HepG2 (cell line): ENCODE data around the gene C2CD3. TPM values are rescaled to one million over a fixed set of nuclear protein-coding genes. Genes with fewer than 3 reads are reported as not detected.

Experiments
- ATAC-seq: fragments of 200-7000 bp; cut with Tn5 transposase; 3 replicates; pipeline ENCODE4 v1.9.1; 2020; ENCODE audit warnings: mild to moderate bottlenecking, moderate library complexity
- BruUV-seq: library from RNA; stranded (reverse); fragments of 400-500 nt; replicated peaks from 2 replicates; lab custom pipeline; 2021; lab: Mats Ljungman, UMichigan
- CTCF ChIA-PET: fragments of 300-600 bp; formaldehyde crosslinking; extraction: SDS; loops from one replicate; lab custom pipeline; 2021; ENCODE audit warnings: low total read pairs, inconsistent platforms, low intra/inter-chr PET ratio; lab: Yijun Ruan, JAX
- POLR2A ChIA-PET: fragments of 350-600 bp; sonication (Branson Sonifier 250); formaldehyde crosslinking; loops from one replicate; lab custom pipeline; 2020; ENCODE audit warnings: antibody characterized with exemption, inconsistent platforms; lab: Yijun Ruan, JAX
- DNase-seq: peaks from one replicate; pipeline ENCODE4 v3.0.0-alpha.2; 2015; ENCODE audit warnings: low spot score
- FAIRE-seq: peaks from 3 replicates; lab custom pipeline; 2011; peaks lifted over from hg19 to GRCh38; lab: Jason Lieb, UNC
- H2AFZ ChIP-seq: one replicate; pipeline ENCODE4 v1.6.1; 2011; ENCODE audit warnings: low read length, inconsistent platforms
- H3K27ac ChIP-seq: fragments of 300-600 bp; 3 replicates; pipeline ENCODE4 v1.8.0; 2011; ENCODE audit warnings: mixed run types, mild to moderate bottlenecking, mixed read lengths, low read length, inconsistent platforms; ENCODE audit not compliant: insufficient read depth; ENCODE audit errors: extremely low read length
- H3K27me3 ChIP-seq, 2 experiments: fragments of 200-600 bp in 1 of 2; 2 replicates in 1 of 2; 3 replicates in 1 of 2; pipeline versions ENCODE4 v1.6.0 to v1.8.0; 2011; ENCODE audit warnings: low read length in 2 of 2, mild to moderate bottlenecking in 2 of 2, moderate library complexity in 2 of 2, inconsistent platforms in 1 of 2; ENCODE audit not compliant: insufficient read depth in 2 of 2, control insufficient read depth in 1 of 2
- H3K36me3 ChIP-seq, 2 experiments: fragments of 200-600 bp in 1 of 2; replicated peaks in 1 of 2; 2 replicates in 1 of 2; 3 replicates in 1 of 2; pipeline versions ENCODE4 v1.5.1 to v1.8.0; 2011; ENCODE audit warnings: low read length in 2 of 2, inconsistent platforms in 1 of 2; ENCODE audit not compliant: insufficient read depth in 2 of 2, control insufficient read depth in 1 of 2
- H3K4me1 ChIP-seq: 2 replicates; pipeline ENCODE4 v1.5.1; 2012; ENCODE audit warnings: low read length, inconsistent platforms; ENCODE audit not compliant: insufficient read depth
- H3K4me2 ChIP-seq: 2 replicates; pipeline ENCODE4 v1.6.0; 2011; ENCODE audit warnings: low read depth, low read length, inconsistent platforms
- H3K4me3 ChIP-seq, 3 experiments: fragments of 200-600 bp in 1 of 3; sonication (generic), shearing (Covaris generic) in 1 of 3; replicated peaks in 1 of 3; 2 replicates each; pipeline ENCODE4 v1.5.1; 2011 to 2016; ENCODE audit warnings: low read length in 3 of 3, inconsistent platforms in 2 of 3, low read depth in 2 of 3, mild to moderate bottlenecking in 2 of 3, control low read depth in 1 of 3, mixed read lengths in 1 of 3; ENCODE audit not compliant: insufficient read depth in 1 of 3
- H3K79me2 ChIP-seq: one replicate; pipeline ENCODE4 v1.6.1; 2011; ENCODE audit warnings: low read length, inconsistent platforms; ENCODE audit not compliant: insufficient read depth
- H3K9ac ChIP-seq: 2 replicates; pipeline ENCODE4 v1.6.0; 2011; ENCODE audit warnings: mild to moderate bottlenecking, low read depth, low read length, inconsistent platforms; ENCODE audit not compliant: insufficient read depth
- H3K9me3 ChIP-seq: 2 replicates; pipeline ENCODE4 v1.5.1; 2012; ENCODE audit warnings: mild to moderate bottlenecking, low read length
- H4K20me1 ChIP-seq: 2 replicates; pipeline ENCODE4 v1.6.0; 2011; ENCODE audit warnings: inconsistent platforms, mild to moderate bottlenecking, low read length, moderate library complexity; ENCODE audit not compliant: insufficient read depth
- BRD4 ChIP-seq: sonication (generic); formaldehyde crosslinking; IDR thresholded peaks from 2 replicates; pipeline ENCODE4 v1.4.0; 2020; ENCODE audit warnings: missing genetic modification reagents
- CENPX ChIP-seq: sonication (generic); formaldehyde crosslinking; IDR thresholded peaks from 2 replicates; pipeline ENCODE4 v1.9.0; 2021; ENCODE audit warnings: mild to moderate bottlenecking, missing genetic modification reagents, moderate library complexity
- ERF ChIP-seq: IDR thresholded peaks from 2 replicates; pipeline ENCODE4 v1.6.1; 2018; ENCODE audit warnings: missing biosample characterization, missing genetic modification reagents
- POLR2AphosphoS2 ChIP-seq: IDR thresholded peaks from 2 replicates; pipeline ENCODE4 v1.6.1; 2011; ENCODE audit warnings: low read depth, low read length, improper control_type of control experiment
- RFX3 ChIP-seq: IDR thresholded peaks from 2 replicates; pipeline ENCODE4 v1.6.1; 2016; ENCODE audit warnings: missing biosample characterization, missing genetic modification reagents
- SETDB1 ChIP-seq: sonication (generic); formaldehyde crosslinking; IDR thresholded peaks from 2 replicates; pipeline ENCODE4 v1.5.1; 2020; ENCODE audit warnings: missing genetic modification reagents, mild to moderate bottlenecking, borderline replicate concordance
- ZNF549 ChIP-seq: sonication (generic); formaldehyde crosslinking; IDR thresholded peaks from 2 replicates; pipeline ENCODE4 v1.5.0; 2020; ENCODE audit warnings: missing genetic modification reagents
- ZNF572 ChIP-seq: sonication (generic); formaldehyde crosslinking; IDR thresholded peaks from 2 replicates; pipeline ENCODE4 v1.5.1; 2020; ENCODE audit warnings: mild to moderate bottlenecking, missing genetic modification reagents
- ZNF577 ChIP-seq: sonication (generic); formaldehyde crosslinking; IDR thresholded peaks from 2 replicates; pipeline ENCODE4 v1.4.0; 2020; ENCODE audit warnings: mild to moderate bottlenecking, low read depth, missing genetic modification reagents, borderline replicate concordance
- ZNF775 ChIP-seq: sonication (generic); formaldehyde crosslinking; IDR thresholded peaks from 2 replicates; pipeline ENCODE4 v1.4.0; 2020; ENCODE audit warnings: missing genetic modification reagents, mild to moderate bottlenecking, moderate library complexity, borderline replicate concordance
- ZSCAN9 ChIP-seq: IDR thresholded peaks from 2 replicates; pipeline ENCODE4 v1.6.1; 2016; ENCODE audit warnings: borderline replicate concordance
- WGBS: methylation state at CpG from one replicate; pipeline ENCODE4 v1.1.6; 2017; ENCODE audit warnings: low lambda C conversion rate; 5-methylcytosine and 5-hydroxymethylcytosine counted together
- in situ Hi-C: cut with HindIII; loops from 2 replicates; pipeline ENCODE4 v1.10.0; 2017; ENCODE audit warnings: low pct_unique_long_range_greater_than_20kb; ENCODE audit not compliant: extremely low pct_ligation_motif_present
- intact Hi-C: fragments of 100-400 bp; cut with micrococcal nuclease; formaldehyde crosslinking; loops from one replicate; pipeline ENCODE4 v1.10.0; 2022; ENCODE audit not compliant: unreplicated experiment
- polyA plus RNA-seq, 8 experiments: library from polyadenylated mRNA; depleted of rRNA in 3 of 8; stranded (reverse) in 7 of 8; unstranded in 1 of 8; fragments of >200 nt; fragmentation: Illumina TruSeq in 4 of 8; extraction: Trizol in 4 of 8; gene quantifications; 2 replicates each; pipeline versions ENCODE4 v1.2.1 to v1.2.3, GENCODE V29; 2011 to 2016; ENCODE audit warnings: low read depth in 4 of 8, missing spikeins in 1 of 8, mixed read lengths in 1 of 8; ENCODE audit not compliant: insufficient read depth in 1 of 8
- total RNA-seq, 5 experiments: library from RNA; depleted of rRNA; stranded (reverse); fragments of >200 nt; fragmentation: Illumina TruSeq; extraction: Trizol; gene quantifications; 2 replicates each; pipeline ENCODE4 v1.2.3, GENCODE V29; 2016; ENCODE audit warnings: low read depth in 1 of 5
- TF ChIP-seq, protein P1 (sequence below): sonication (generic); formaldehyde crosslinking; IDR thresholded peaks from 2 replicates; pipeline ENCODE4 v1.5.0; 2020; ENCODE audit warnings: mild to moderate bottlenecking, missing genetic modification reagents, borderline replicate concordance
- TF ChIP-seq, protein P2 (sequence below): sonication (generic); formaldehyde crosslinking; IDR thresholded peaks from 2 replicates; pipeline ENCODE4 v1.5.1; 2020; ENCODE audit warnings: mild to moderate bottlenecking, moderate library complexity, missing genetic modification reagents
- TF ChIP-seq, protein P3 (sequence below): sonication (generic); formaldehyde crosslinking; IDR thresholded peaks from 2 replicates; pipeline ENCODE4 v1.5.0; 2020; ENCODE audit warnings: missing genetic modification reagents

C2CD3 gene
- total and polyA plus RNA-seq, 2 of the 13 experiments (the other 11 are each of a cell fraction or from before 2014, with no cell fraction given) = 5.5 to 6.4 TPM

DNA sequence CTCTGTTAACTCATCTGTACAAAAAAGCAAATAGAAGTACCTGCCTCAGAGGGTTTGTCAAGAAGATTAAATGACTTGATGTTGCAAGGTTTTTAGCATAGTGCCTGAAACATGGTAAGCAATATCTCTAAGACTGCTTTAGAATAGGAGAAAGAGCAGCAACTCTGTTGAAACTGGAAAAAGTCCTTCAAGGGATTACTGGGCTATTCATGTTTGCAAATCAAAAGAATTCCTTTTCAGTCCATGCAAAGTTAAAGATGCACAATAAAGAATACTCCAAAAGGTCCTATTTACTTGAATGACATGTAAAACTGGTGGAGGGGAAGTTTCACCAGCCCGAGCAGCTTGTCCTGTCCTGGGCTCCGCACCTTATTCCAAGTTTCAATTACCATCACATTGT, 70.6 kb downstream of the C2CD3 start:
- no peak overlapping the region for H3K4me2 ChIP-seq
- peaks cover 2 to 14% of the 10 kb centered on the region in 2 experiments; a peak in 3 of 5 replicates for H3K36me3 ChIP-seq
- no peak for FAIRE-seq
- H3K27me3 ChIP-seq = no peaks in the 10 kb centered on the region
- no peak overlapping the region for H3K27ac ChIP-seq
- no peak overlapping the region for H3K4me3 ChIP-seq
- intact Hi-C loops = no loop called here
- H4K20me1 ChIP-seq = no peaks in the 10 kb centered on the region
- no peak overlapping the region for H3K9ac ChIP-seq
- H3K4me1 ChIP-seq = no peaks in the 10 kb centered on the region
- BruUV-seq = no TSS peak
- no peak for TF ChIP-seq BRD4
- no peak for TF ChIP-seq SETDB1 (CRISPR knock-in tag)
- no peak for TF ChIP-seq ZNF549 (CRISPR knock-in tag)
- no peak for TF ChIP-seq ZNF577 (CRISPR knock-in tag)
- in situ Hi-C loops = no loop called here
- WGBS = 86% methylated on average over 2 of the region's 2 CpGs
- no peak overlapping the region for H2AFZ ChIP-seq
- DNase-seq = no peak
- ChIA-PET CTCF (no interaction called here), POLR2A (no interaction called here)
- no peaks in the 10 kb centered on the region for H3K9me3 ChIP-seq
- no peaks in the 10 kb centered on the region for H3K79me2 ChIP-seq
- ATAC-seq = no peak

DNA sequence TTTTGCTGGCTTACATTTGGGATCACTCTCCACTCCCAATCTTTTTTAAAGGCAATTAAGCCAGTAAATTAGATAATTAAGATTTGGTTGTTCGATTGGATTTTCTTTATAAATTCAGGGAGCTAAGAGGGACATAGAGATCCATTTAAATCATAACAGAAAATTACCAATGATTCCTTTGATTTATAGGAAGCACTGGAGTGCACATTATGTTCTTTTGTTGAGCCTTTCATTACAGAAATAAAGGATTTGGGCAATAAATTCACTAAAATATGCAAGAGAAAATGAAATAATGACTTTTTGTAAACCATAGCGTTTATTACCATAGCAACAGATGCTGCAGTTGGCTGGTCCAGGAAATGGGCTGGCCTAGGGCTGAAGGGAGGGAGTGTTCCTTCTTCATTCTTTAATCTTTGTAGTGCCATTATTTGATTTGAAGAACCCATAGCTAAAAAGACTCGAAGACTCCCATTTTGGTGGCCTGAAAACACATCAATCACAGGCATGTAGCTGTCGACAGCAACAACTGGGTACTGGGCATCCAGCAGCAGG, 73.0 kb downstream of the C2CD3 start:
- no peak for ATAC-seq
- Histone ChIP-seq H3K36me3 (peaks cover 0 to 16% of the 10 kb centered on the region in 2 experiments; a peak in 3 of 5 replicates), H4K20me1 (no peaks in the 10 kb centered on the region), H3K4me2 (no peak overlapping the region), H3K9ac (no peak overlapping the region), H3K9me3 (no peaks in the 10 kb centered on the region), H3K27me3 (no peaks in the 10 kb centered on the region), H3K4me3 (no peak overlapping the region), H2AFZ (no peak overlapping the region), H3K27ac (no peak overlapping the region), H3K4me1 (no peaks in the 10 kb centered on the region), H3K79me2 (no peaks in the 10 kb centered on the region)
- POLR2A ChIA-PET = no interaction called here
- DNase-seq = no peak
- no peak for FAIRE-seq
- in situ Hi-C loops = loop anchor here (10.0 kb wide), 1 partner anchor 133 kb away; no protein-coding TSS in a partner anchor
- 85% methylated on average over 4 of the region's 4 CpGs for WGBS
- CTCF ChIA-PET = no interaction called here
- BruUV-seq = no TSS peak
- intact Hi-C loops = no loop called here
- TF ChIP-seq, protein P1, sequence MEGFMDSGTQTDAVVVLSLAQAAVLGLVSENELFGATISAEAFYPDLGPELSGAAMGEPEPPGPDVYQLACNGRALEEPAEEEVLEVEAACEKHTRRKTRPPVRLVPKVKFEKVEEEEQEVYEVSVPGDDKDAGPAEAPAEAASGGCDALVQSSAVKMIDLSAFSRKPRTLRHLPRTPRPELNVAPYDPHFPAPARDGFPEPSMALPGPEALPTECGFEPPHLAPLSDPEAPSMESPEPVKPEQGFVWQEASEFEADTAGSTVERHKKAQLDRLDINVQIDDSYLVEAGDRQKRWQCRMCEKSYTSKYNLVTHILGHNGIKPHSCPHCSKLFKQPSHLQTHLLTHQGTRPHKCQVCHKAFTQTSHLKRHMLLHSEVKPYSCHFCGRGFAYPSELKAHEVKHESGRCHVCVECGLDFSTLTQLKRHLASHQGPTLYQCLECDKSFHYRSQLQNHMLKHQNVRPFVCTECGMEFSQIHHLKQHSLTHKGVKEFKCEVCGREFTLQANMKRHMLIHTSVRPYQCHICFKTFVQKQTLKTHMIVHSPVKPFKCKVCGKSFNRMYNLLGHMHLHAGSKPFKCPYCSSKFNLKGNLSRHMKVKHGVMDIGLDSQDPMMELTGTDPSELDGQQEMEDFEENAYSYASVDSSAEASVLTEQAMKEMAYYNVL (CRISPR knock-in tag) = no peak
- TF ChIP-seq ZNF775 (CRISPR knock-in tag) (no peak), POLR2AphosphoS2 (no peak), ERF (CRISPR knock-in tag) (no peak), ZNF572 (no peak), RFX3 (CRISPR knock-in tag) (no peak), ZSCAN9 (CRISPR knock-in tag) (no peak), CENPX (CRISPR knock-in tag) (no peak)
- TF ChIP-seq, protein P2, sequence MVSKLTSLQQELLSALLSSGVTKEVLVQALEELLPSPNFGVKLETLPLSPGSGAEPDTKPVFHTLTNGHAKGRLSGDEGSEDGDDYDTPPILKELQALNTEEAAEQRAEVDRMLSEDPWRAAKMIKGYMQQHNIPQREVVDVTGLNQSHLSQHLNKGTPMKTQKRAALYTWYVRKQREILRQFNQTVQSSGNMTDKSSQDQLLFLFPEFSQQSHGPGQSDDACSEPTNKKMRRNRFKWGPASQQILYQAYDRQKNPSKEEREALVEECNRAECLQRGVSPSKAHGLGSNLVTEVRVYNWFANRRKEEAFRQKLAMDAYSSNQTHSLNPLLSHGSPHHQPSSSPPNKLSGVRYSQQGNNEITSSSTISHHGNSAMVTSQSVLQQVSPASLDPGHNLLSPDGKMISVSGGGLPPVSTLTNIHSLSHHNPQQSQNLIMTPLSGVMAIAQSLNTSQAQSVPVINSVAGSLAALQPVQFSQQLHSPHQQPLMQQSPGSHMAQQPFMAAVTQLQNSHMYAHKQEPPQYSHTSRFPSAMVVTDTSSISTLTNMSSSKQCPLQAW (CRISPR knock-in tag) = no peak
- TF ChIP-seq, protein P3, sequence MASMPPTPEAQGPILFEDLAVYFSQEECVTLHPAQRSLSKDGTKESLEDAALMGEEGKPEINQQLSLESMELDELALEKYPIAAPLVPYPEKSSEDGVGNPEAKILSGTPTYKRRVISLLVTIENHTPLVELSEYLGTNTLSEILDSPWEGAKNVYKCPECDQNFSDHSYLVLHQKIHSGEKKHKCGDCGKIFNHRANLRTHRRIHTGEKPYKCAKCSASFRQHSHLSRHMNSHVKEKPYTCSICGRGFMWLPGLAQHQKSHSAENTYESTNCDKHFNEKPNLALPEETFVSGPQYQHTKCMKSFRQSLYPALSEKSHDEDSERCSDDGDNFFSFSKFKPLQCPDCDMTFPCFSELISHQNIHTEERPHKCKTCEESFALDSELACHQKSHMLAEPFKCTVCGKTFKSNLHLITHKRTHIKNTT (CRISPR knock-in tag) = no peak
